B cell (primary cell): ENCODE measurements around the gene SIL1.

ENCODE experiments used
- EZH2 ChIP-seq: IDR thresholded peaks from 2 replicates; pipeline ENCODE4 v1.6.1; 2012; ENCODE audit warnings: borderline replicate concordance, low read depth, mild to moderate bottlenecking, moderate library complexity, low read length; ENCODE audit not compliant: insufficient read depth, poor library complexity, severe bottlenecking
- TF ChIP-seq, protein P1 (sequence below): fragments of 200-600 bp; IDR thresholded peaks from one replicate; pipeline ENCODE4 v1.8.0; 2022; ENCODE audit warnings: antibody characterized with exemption, mild to moderate bottlenecking

DNA sequence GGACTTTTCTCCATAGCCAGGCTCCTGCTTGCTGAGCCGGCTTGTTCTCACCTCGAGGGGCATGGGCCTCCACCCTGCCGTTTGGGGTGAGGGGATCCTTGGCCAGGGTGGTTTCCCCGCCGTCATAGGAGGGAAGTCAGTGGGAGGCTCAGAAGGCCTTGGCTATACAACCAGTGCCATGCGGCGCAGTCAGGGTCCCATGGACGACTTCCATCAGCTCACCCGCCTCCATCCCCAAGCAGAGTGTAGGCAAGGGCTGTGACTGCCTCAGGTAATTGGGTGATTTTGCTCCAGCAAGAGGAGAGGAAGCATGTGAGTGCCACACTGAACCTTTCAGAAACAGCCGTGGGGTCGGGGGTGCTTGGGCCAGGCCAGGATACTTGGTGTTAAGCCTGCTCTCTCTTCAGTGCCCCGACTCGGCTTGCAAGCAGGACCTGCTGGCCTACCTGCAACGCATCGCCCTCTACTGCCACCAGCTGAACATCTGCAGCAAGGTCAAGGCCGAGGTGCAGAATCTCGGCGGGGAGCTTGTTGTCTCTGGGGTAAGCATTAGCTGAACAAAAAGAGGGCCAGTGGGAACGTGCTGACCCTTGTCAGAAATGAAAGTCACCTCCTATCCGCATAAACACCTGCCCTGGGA lies 265.9 kb downstream of the SIL1 start:
- TF ChIP-seq, protein P1, sequence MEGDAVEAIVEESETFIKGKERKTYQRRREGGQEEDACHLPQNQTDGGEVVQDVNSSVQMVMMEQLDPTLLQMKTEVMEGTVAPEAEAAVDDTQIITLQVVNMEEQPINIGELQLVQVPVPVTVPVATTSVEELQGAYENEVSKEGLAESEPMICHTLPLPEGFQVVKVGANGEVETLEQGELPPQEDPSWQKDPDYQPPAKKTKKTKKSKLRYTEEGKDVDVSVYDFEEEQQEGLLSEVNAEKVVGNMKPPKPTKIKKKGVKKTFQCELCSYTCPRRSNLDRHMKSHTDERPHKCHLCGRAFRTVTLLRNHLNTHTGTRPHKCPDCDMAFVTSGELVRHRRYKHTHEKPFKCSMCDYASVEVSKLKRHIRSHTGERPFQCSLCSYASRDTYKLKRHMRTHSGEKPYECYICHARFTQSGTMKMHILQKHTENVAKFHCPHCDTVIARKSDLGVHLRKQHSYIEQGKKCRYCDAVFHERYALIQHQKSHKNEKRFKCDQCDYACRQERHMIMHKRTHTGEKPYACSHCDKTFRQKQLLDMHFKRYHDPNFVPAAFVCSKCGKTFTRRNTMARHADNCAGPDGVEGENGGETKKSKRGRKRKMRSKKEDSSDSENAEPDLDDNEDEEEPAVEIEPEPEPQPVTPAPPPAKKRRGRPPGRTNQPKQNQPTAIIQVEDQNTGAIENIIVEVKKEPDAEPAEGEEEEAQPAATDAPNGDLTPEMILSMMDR, result no peak
- no peak for TF ChIP-seq EZH2
